Mesendoderm (in vitro differentiated cells): ENCODE data around the gene ZNF473. TPM values are rescaled to one million over a fixed set of nuclear protein-coding genes. Genes with fewer than 3 reads are reported as not detected.

Experiments
- DNase-seq: peaks from one replicate; pipeline ENCODE4 v3.0.0; 2013
- H2AK5ac ChIP-seq: 2 replicates; pipeline ENCODE4 v1.6.1; 2013; ENCODE audit warnings: low read length, inconsistent platforms
- H2BK120ac ChIP-seq: 2 replicates; pipeline ENCODE4 v1.6.1; 2013; ENCODE audit warnings: low read depth, mild to moderate bottlenecking, low read length, moderate library complexity, mixed read lengths
- H2BK15ac ChIP-seq: replicated peaks from 2 replicates; pipeline ENCODE4 v1.6.1; 2013; ENCODE audit warnings: low read depth, mild to moderate bottlenecking, moderate library complexity
- H2BK5ac ChIP-seq: 2 replicates; pipeline ENCODE4 v1.6.1; 2013; ENCODE audit warnings: low read length, inconsistent platforms
- H3K18ac ChIP-seq: 2 replicates; pipeline ENCODE4 v1.6.1; 2013; ENCODE audit warnings: mild to moderate bottlenecking, low read length, mixed read lengths
- H3K23ac ChIP-seq: one replicate; pipeline ENCODE4 v1.6.1; 2013; ENCODE audit warnings: low read length
- H3K27ac ChIP-seq: 2 replicates; pipeline ENCODE4 v1.5.1; 2013; ENCODE audit warnings: low read depth, mild to moderate bottlenecking, inconsistent platforms, low read length, moderate library complexity
- H3K27me3 ChIP-seq: 2 replicates; pipeline ENCODE4 v1.6.1; 2013; ENCODE audit warnings: low read length, control low read depth, mild to moderate bottlenecking, inconsistent platforms; ENCODE audit not compliant: insufficient read depth, poor library complexity
- H3K36me3 ChIP-seq: 2 replicates; pipeline ENCODE4 v1.6.1; 2013; ENCODE audit warnings: low read length, inconsistent platforms; ENCODE audit not compliant: control insufficient read depth, insufficient read depth
- H3K4ac ChIP-seq: one replicate; pipeline ENCODE4 v1.6.1; 2013; ENCODE audit warnings: low read depth, mild to moderate bottlenecking, low read length, moderate library complexity
- H3K4me1 ChIP-seq: 2 replicates; pipeline ENCODE4 v1.6.1; 2013; ENCODE audit warnings: low read depth, low read length, inconsistent platforms; ENCODE audit not compliant: control insufficient read depth
- H3K4me2 ChIP-seq: 2 replicates; pipeline ENCODE4 v1.6.1; 2013; ENCODE audit warnings: low read length
- H3K4me3 ChIP-seq: 2 replicates; pipeline ENCODE4 v1.5.1; 2013; ENCODE audit warnings: mild to moderate bottlenecking, low read length
- H3K56ac ChIP-seq: one replicate; pipeline ENCODE4 v1.6.1; 2013; ENCODE audit warnings: low read length
- H3K79me1 ChIP-seq: 2 replicates; pipeline ENCODE4 v1.6.1; 2013; ENCODE audit warnings: low read length, inconsistent platforms
- H3K79me2 ChIP-seq: 2 replicates; pipeline ENCODE4 v1.6.1; 2013; ENCODE audit warnings: mild to moderate bottlenecking, low read length; ENCODE audit not compliant: control insufficient read depth, insufficient read depth
- H3K9ac ChIP-seq: 2 replicates; pipeline ENCODE4 v1.6.1; 2013; ENCODE audit warnings: low read length, inconsistent platforms
- H4K5ac ChIP-seq: one replicate; pipeline ENCODE4 v1.6.1; 2013; ENCODE audit warnings: low read length
- H4K8ac ChIP-seq: one replicate; pipeline ENCODE4 v1.6.1; 2013; ENCODE audit warnings: low read depth, mild to moderate bottlenecking, control low read depth, low read length, moderate library complexity
- WGBS: extraction: QIAGEN DNeasy Blood & Tissue Kit; methylation state at CpG from one replicate; pipeline ENCODE4 v1.1.7; 2013; ENCODE audit warnings: low lambda C conversion rate, missing lambda C conversion rate; ENCODE audit not compliant: insufficient coverage; ENCODE audit errors: extremely low coverage; 5-methylcytosine and 5-hydroxymethylcytosine counted together
- polyA plus RNA-seq, 2 experiments: library from polyadenylated mRNA; stranded (reverse); fragments of 200-250 nt; gene quantifications; one replicate each; pipeline ENCODE4 v1.2.3, GENCODE V29; 2013

The ZNF473 gene
- polyA plus RNA-seq (2013, experiment 1 of 2): 5.3 TPM
- 5.4 TPM for polyA plus RNA-seq (2013, experiment 2 of 2)

- peak within 1 kb of the TSS; percentile 98 for H3K56ac ChIP-seq
Observed at GRCh38 chr19:50025794-50026549, at the start of gene ZNF473. Gene ZNF473, plus strand, starts transcription at chr19:50026005. Its CDS starts 5,078 bp downstream, at chr19:50031083.

GRCh38 chr19:49976496-49976895 is 49.3 kb upstream of the ZNF473 start:
- Histone ChIP-seq H3K4me3 (no peak overlapping the region), H3K36me3 (no peaks in the 10 kb centered on the region), H4K5ac (no peak overlapping the region), H2BK15ac (no peak overlapping the region), H2BK120ac (no peak overlapping the region), H3K27me3 (no peaks in the 10 kb centered on the region), H3K4ac (no peak overlapping the region), H3K79me2 (no peaks in the 10 kb centered on the region), H3K9ac (no peak overlapping the region), H3K27ac (no peak overlapping the region), H2BK5ac (no peak overlapping the region), H4K8ac (no peak overlapping the region), H2AK5ac (no peak overlapping the region), H3K79me1 (no peaks in the 10 kb centered on the region), H3K4me1 (no peaks in the 10 kb centered on the region), H3K18ac (no peak overlapping the region), H3K4me2 (no peak overlapping the region), H3K56ac (no peak overlapping the region), H3K23ac (no peak overlapping the region)
- WGBS: no CpG with 5 or more reads among the region's 3 CpGs
- DNase-seq: peak; percentile 10

More at GRCh38 chr19:50025794-50026549, at the start of gene ZNF473:
- H3K27ac ChIP-seq: no peak within 1 kb of the TSS
- H3K36me3 ChIP-seq: peaks cover 4% of the 10 kb centered on the region
- no peak within 1 kb of the TSS for H4K5ac ChIP-seq
- H3K4me2 ChIP-seq: peak within 1 kb of the TSS; percentile 95
- H3K27me3 ChIP-seq: no peaks in the 10 kb centered on the region
- H4K8ac ChIP-seq: no peak within 1 kb of the TSS
- H2AK5ac ChIP-seq: no peak within 1 kb of the TSS
- peak within 1 kb of the TSS; percentile 99 for H3K4me3 ChIP-seq
- WGBS: no CpG with 5 or more reads among the region's 45 CpGs
- no peak within 1 kb of the TSS for H2BK120ac ChIP-seq
- peaks cover 5% of the 10 kb centered on the region for H3K4me1 ChIP-seq
- H3K4ac ChIP-seq: peak within 1 kb of the TSS; percentile 38
- peaks cover 26% of the 10 kb centered on the region for H3K79me1 ChIP-seq
- H2BK5ac ChIP-seq: peak within 1 kb of the TSS; percentile 59
- H3K23ac ChIP-seq: peak within 1 kb of the TSS; percentile 56
- no peak within 1 kb of the TSS for H2BK15ac ChIP-seq
- H3K79me2 ChIP-seq: peaks cover 18% of the 10 kb centered on the region
- peak within 1 kb of the TSS; percentile 7 for H3K18ac ChIP-seq
- peak within 1 kb of the TSS; percentile 95 for H3K9ac ChIP-seq
- DNase-seq: peak; percentile 98

DNA sequence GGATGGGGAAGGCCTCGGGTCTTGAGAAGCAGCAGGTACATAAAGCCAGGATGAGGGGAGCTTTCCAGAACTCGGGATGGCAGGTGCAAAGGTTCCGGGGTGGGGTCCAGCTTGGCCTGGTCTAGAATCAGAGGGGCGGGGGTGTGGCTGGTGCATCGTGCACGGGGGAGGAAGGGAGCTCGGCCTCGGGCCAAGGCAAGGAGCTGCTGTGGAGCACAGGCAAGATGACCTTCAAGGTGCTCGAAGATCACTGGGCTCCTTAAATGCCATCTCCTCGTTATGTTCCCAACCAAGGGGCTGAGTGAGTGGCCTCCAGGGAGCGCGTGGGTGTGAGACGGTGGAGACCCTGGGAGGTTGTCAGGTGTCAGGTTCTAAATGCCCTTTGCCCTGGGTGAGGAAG is 48.7 kb upstream of the ZNF473 start:
- Histone ChIP-seq H3K9ac (no peak overlapping the region), H3K79me1 (no peaks in the 10 kb centered on the region), H2AK5ac (no peak overlapping the region), H2BK15ac (no peak overlapping the region), H3K4me2 (no peak overlapping the region), H2BK120ac (no peak overlapping the region), H3K27ac (no peak overlapping the region), H3K23ac (no peak overlapping the region), H4K8ac (no peak overlapping the region), H3K27me3 (no peaks in the 10 kb centered on the region), H3K56ac (no peak overlapping the region), H3K36me3 (no peaks in the 10 kb centered on the region), H3K4me3 (no peak overlapping the region), H2BK5ac (no peak overlapping the region), H3K18ac (no peak overlapping the region), H3K4ac (no peak overlapping the region), H3K4me1 (no peaks in the 10 kb centered on the region), H3K79me2 (no peaks in the 10 kb centered on the region), H4K5ac (no peak overlapping the region)
- DNase-seq: no peak
- no CpG with 5 or more reads among the region's 13 CpGs for WGBS

- Histone ChIP-seq H3K4me1 (no peaks in the 10 kb centered on the region), H3K9ac (no peak overlapping the region), H4K8ac (no peak overlapping the region), H3K27me3 (no peaks in the 10 kb centered on the region), H3K36me3 (no peaks in the 10 kb centered on the region), H3K4me2 (no peak overlapping the region), H3K23ac (no peak overlapping the region), H4K5ac (no peak overlapping the region), H3K27ac (no peak overlapping the region), H3K18ac (no peak overlapping the region), H2BK15ac (no peak overlapping the region), H2BK120ac (no peak overlapping the region), H3K4ac (no peak overlapping the region), H2AK5ac (no peak overlapping the region), H3K79me1 (no peaks in the 10 kb centered on the region), H3K56ac (no peak overlapping the region), H3K4me3 (no peak overlapping the region), H3K79me2 (no peaks in the 10 kb centered on the region), H2BK5ac (no peak overlapping the region)
- no CpG with 5 or more reads among the region's 18 CpGs for WGBS
- no peak for DNase-seq
Observed at GRCh38 chr19:49977881-49978280, 47.9 kb upstream of the ZNF473 start.

DNA sequence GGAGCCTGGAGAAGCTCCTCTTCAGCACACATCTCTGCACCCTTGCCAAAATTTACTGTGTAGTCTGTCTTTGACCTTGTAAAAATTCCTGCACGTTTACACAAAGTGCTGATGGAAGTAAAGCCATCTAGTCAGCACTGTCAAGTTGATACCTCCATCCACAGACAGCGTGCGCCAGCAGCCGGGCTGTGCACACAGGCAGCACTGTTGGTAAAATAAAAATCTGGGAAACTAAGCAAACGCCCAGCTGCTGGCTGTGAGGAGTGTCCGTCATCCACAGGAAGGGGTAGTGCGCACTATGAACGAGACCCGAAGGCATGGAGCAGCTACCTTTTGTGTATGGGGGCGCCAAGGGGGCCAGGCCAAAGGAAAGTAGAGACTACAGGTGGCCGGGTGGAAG is 47.5 kb upstream of the ZNF473 start:
- no peak for DNase-seq
- Histone ChIP-seq H3K9ac (no peak overlapping the region), H3K56ac (no peak overlapping the region), H2BK120ac (no peak overlapping the region), H3K27ac (no peak overlapping the region), H2AK5ac (no peak overlapping the region), H3K4ac (no peak overlapping the region), H3K23ac (no peak overlapping the region), H3K79me1 (no peaks in the 10 kb centered on the region), H4K5ac (no peak overlapping the region), H3K4me1 (no peaks in the 10 kb centered on the region), H4K8ac (no peak overlapping the region), H3K4me3 (no peak overlapping the region), H3K36me3 (no peaks in the 10 kb centered on the region), H3K4me2 (no peak overlapping the region), H3K27me3 (no peaks in the 10 kb centered on the region), H2BK15ac (no peak overlapping the region), H3K79me2 (no peaks in the 10 kb centered on the region), H2BK5ac (no peak overlapping the region), H3K18ac (no peak overlapping the region)
- no CpG with 5 or more reads among the region's 11 CpGs for WGBS
